ENCODE measurements around the gene RSU1.

GRCh38 chr10:16597656-16598055 lies 219.6 kb downstream of the RSU1 start:
- TF ChIP-seq POLR2A (IDR thresholded peaks at IDR 0.05; ENCODE audit: low read depth, low read length) (no peak), POLR2AphosphoS5 (IDR thresholded peaks at IDR 0.05; ENCODE audit: low read depth, low read length) (no peak), TAF1 (IDR thresholded peaks at IDR 0.05; ENCODE audit: low read depth, low read length) (no peak), SPI1 (IDR thresholded peaks at IDR 0.05; ENCODE audit: low read depth, low read length) (no peak), PAX5 (IDR thresholded peaks at IDR 0.05; ENCODE audit: insufficient read depth, low read length, severe bottlenecking) (no peak)

Measured in GM12891 (cell line).